ENCODE data around the gene ZNF573. TPM values are rescaled to one million over a fixed set of nuclear protein-coding genes. Genes with fewer than 3 reads are reported as not detected.

The ZNF573 gene
- total and polyA plus RNA-seq, 2 of the 13 experiments (the other 11 are each of a cell fraction or from before 2014, with no cell fraction given): 3.1 to 9.3 TPM

- intact Hi-C loops (cut with micrococcal nuclease; ENCODE audit: unreplicated experiment): loop anchor here (5.0 kb wide), 1 partner anchor 346 kb away; the partner anchor contains the start of gene ZNF527
- WGBS (ENCODE audit: low lambda C conversion rate): 36% methylated on average over 9 of the region's 10 CpGs
- ChIA-PET CTCF (ENCODE audit: low intra/inter-chr PET ratio, low total read pairs) (no interaction called here), POLR2A (interaction anchor here (2.1 kb wide), 1 partner anchor 61 kb away, joined by 8 read pairs; the partner anchor contains the start of gene ZNF573)
- H3K27me3 ChIP-seq (ENCODE audit: control insufficient read depth in 1 of 2, insufficient read depth in 2 of 2, low read length in 2 of 2): no peaks in the 10 kb centered on the region
- BruUV-seq (replicated peaks): no TSS peak
- H3K27ac ChIP-seq (ENCODE audit: extremely low read length, insufficient read depth, low read length): peak overlapping the region; percentile 89
- in situ Hi-C loops (cut with HindIII; ENCODE audit: extremely low pct_ligation_motif_present, low pct_unique_long_range_greater_than_20kb): no loop called here
- DNase-seq (ENCODE audit: low spot score) (peak; percentile 10), FAIRE-seq (peak; percentile 58), ATAC-seq (no peak)
- H3K36me3 ChIP-seq (replicated peaks in 1 of 2; ENCODE audit: control insufficient read depth in 1 of 2, insufficient read depth in 2 of 2, low read length in 2 of 2): no peaks in the 10 kb centered on the region
- peaks cover 9% of the 10 kb centered on the region for H3K4me1 ChIP-seq (ENCODE audit: insufficient read depth, low read length)
- peak overlapping the region; percentile 75 to 95 (median 92) for H3K4me3 ChIP-seq (replicated peaks in 1 of 3; ENCODE audit: insufficient read depth in 1 of 3, low read depth in 2 of 3, low read length in 3 of 3)
- no peak overlapping the region for H2AFZ ChIP-seq (ENCODE audit: low read length)
- no peaks in the 10 kb centered on the region for H4K20me1 ChIP-seq (ENCODE audit: insufficient read depth, low read length)
- peak overlapping the region; percentile 81 for H3K4me2 ChIP-seq (ENCODE audit: low read depth, low read length)
- H3K9me3 ChIP-seq (ENCODE audit: low read length): no peaks in the 10 kb centered on the region
- H3K9ac ChIP-seq (ENCODE audit: insufficient read depth, low read depth, low read length): peak overlapping the region; percentile 82
- H3K79me2 ChIP-seq (ENCODE audit: insufficient read depth, low read length): peaks cover 10% of the 10 kb centered on the region
- TF ChIP-seq PBX2 (CRISPR knock-in tag; IDR thresholded peaks at IDR 0.05) (no peak), ZBTB33 (CRISPR knock-in tag; IDR thresholded peaks at IDR 0.05) (peak; percentile 78), ZBTB1 (CRISPR knock-in tag; IDR thresholded peaks at IDR 0.05; ENCODE audit: borderline replicate concordance) (no peak), PATZ1 (CRISPR knock-in tag; IDR thresholded peaks at IDR 0.05) (peak; percentile 32; the same call in 1 of the 2 replicates), ZNF446 (CRISPR knock-in tag; IDR thresholded peaks at IDR 0.05) (no peak), HNF4A (CRISPR knock-in tag; IDR thresholded peaks at IDR 0.05) (0 out of 2 replicates have a peak, but pooled peaks have one; percentile 39), ZNF883 (CRISPR knock-in tag; IDR thresholded peaks at IDR 0.05; ENCODE audit: not compliant biosample characterization) (no peak), CHD2 (IDR thresholded peaks at IDR 0.05; ENCODE audit: low read depth, low read length) (no peak), TMF1 (CRISPR knock-in tag; IDR thresholded peaks at IDR 0.05; ENCODE audit: low read depth) (no peak), E2F2 (CRISPR knock-in tag; IDR thresholded peaks at IDR 0.05; ENCODE audit: borderline replicate concordance) (no peak), ZNF414 (CRISPR knock-in tag; IDR thresholded peaks at IDR 0.05) (0 out of 2 replicates have a peak, but pooled peaks have one; percentile 12), SAP130 (CRISPR knock-in tag; IDR thresholded peaks at IDR 0.05; ENCODE audit: low read depth) (peak; percentile 22; the same call in 1 of the 2 replicates), IKZF1 (IDR thresholded peaks at IDR 0.05) (no peak), NR3C1 (CRISPR knock-in tag; IDR thresholded peaks at IDR 0.05) (no peak), ELF3 (CRISPR knock-in tag; IDR thresholded peaks at IDR 0.05) (0 out of 2 replicates have a peak, but pooled peaks have one; percentile 11)
These were observed 61.1 kb downstream of the ZNF573 start for GRCh38 chr19:37718304-37718703.

Data from HepG2 (cell line).